ENCODE data around the gene PDGFC. TPM values are rescaled to one million over a fixed set of nuclear protein-coding genes. Genes with fewer than 3 reads are reported as not detected.

The PDGFC gene
- total RNA-seq, 1 donor from 2014 or later, result 4.4 TPM

DNA sequence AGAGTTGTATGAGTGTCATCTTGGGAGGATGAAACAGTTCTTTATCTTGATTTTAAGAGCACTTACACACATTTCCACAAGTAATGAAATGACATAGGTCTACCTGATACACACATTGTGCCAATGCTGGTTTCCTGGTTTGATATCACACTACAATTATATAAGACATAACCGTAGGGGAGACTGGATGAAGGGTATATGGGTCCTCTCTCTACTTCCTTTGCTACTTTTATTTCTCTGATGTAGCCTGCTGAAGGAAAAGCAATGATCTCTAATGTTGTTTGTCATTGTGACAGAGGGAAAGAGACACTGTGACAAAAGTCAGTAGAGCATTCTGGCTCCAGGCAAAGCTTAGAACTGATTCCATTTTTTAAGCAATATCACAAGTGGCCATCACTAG lies 238.0 kb downstream of the PDGFC start:
- ATAC-seq, result no peak

- ATAC-seq, result no peak
Observed at GRCh38 chr4:156732634-156733033, 239.0 kb downstream of the PDGFC start.

GRCh38 chr4:156729416-156729815 lies 242.2 kb downstream of the PDGFC start:
- ATAC-seq, result no peak

GRCh38 chr4:156725257-156725656 lies 246.3 kb downstream of the PDGFC start:
- no peak for ATAC-seq

- no peak for ATAC-seq
Observed at GRCh38 chr4:156723951-156724668, 247.5 kb downstream of the PDGFC start.

- no peak for ATAC-seq
Observed at GRCh38 chr4:156718226-156718625, 253.4 kb downstream of the PDGFC start.

DNA sequence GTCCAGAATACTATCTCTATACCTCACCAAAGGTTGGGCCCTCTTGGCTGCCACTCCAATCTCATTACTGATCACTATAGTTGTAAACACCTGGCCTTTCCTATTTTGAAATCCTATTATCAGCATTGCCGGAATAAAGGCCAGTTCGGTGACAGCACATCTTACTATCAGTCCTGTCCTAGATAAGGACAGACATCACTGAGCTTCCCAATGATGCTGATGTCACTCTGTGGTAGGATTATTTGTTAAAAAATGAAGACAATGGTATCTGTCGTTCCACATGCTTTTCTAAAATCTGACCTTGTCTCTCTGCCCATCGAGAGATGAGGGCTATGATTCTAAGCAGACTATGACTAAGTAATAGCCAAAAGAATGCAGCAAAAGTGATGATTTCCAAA lies 260.4 kb downstream of the PDGFC start:
- ATAC-seq, result no peak

Other genes with a start within 250 kb of the PDGFC start
- not detected for gene GLRB, start 104.4 kb upstream of the PDGFC start, total RNA-seq
- gene GRIA2, start 248.9 kb upstream of the PDGFC start, total RNA-seq, result not detected

Measured in esophagus mucosa (tissue), 1 donor.